ENCODE results near the gene IGSF22. TPM values are rescaled to one million over a fixed set of nuclear protein-coding genes. Genes with fewer than 3 reads are reported as not detected.

Gene IGSF22
- total RNA-seq, 1 experiment from 2014 or later: 0.52 TPM

GRCh38 chr11:18756889-18757288 is 30.9 kb upstream of the IGSF22 start:
- TF ChIP-seq ZBTB21 (CRISPR knock-in tag; IDR thresholded peaks at IDR 0.05; ENCODE audit: borderline replicate concordance) (no peak), ESRRA (CRISPR knock-in tag; IDR thresholded peaks at IDR 0.05; ENCODE audit: borderline replicate concordance) (no peak), TEAD1 (CRISPR knock-in tag; IDR thresholded peaks at IDR 0.05) (no peak), ZSCAN18 (CRISPR knock-in tag; IDR thresholded peaks at IDR 0.05) (no peak), MAX (CRISPR knock-in tag; IDR thresholded peaks at IDR 0.05) (no peak), NR1H2 (CRISPR knock-in tag; IDR thresholded peaks at IDR 0.05) (no peak), E2F5 (CRISPR knock-in tag; IDR thresholded peaks at IDR 0.05) (no peak), CTCF (IDR thresholded peaks at IDR 0.05) (no peak), RORB (CRISPR knock-in tag; IDR thresholded peaks at IDR 0.05) (no peak), HMGA2 (CRISPR knock-in tag; IDR thresholded peaks at IDR 0.05) (no peak), ZNF121 (CRISPR knock-in tag; IDR thresholded peaks at IDR 0.05) (no peak), ZBTB43 (CRISPR knock-in tag; IDR thresholded peaks at IDR 0.05) (no peak), GABPB1 (CRISPR knock-in tag; IDR thresholded peaks at IDR 0.05) (no peak), IRF2 (CRISPR knock-in tag; IDR thresholded peaks at IDR 0.05; ENCODE audit: borderline replicate concordance, low read depth) (no peak), RELA (CRISPR knock-in tag; IDR thresholded peaks at IDR 0.05; ENCODE audit: borderline replicate concordance) (no peak), KAT7 (CRISPR knock-in tag; IDR thresholded peaks at IDR 0.05; ENCODE audit: borderline replicate concordance) (no peak), PREB (CRISPR knock-in tag; IDR thresholded peaks at IDR 0.05; ENCODE audit: borderline replicate concordance) (no peak), ZNF232 (CRISPR knock-in tag; IDR thresholded peaks at IDR 0.05) (no peak)
- Mint-ChIP-seq H3K36me3 (no peaks in the 10 kb centered on the region), H3K9me3 (no peaks in the 10 kb centered on the region), H3K4me1 (no peaks in the 10 kb centered on the region), H3K4me3 (no peak overlapping the region), H3K27me3 (ENCODE audit: low read depth) (no peaks in the 10 kb centered on the region), H3K27ac (no peak overlapping the region)
- POLR2A ChIA-PET: no interaction called here
- DNase-seq (ENCODE audit: low spot score): no peak
- CTCF ChIA-PET: no interaction called here
- no peak for ATAC-seq

GRCh38 chr11:18754308-18754707 is 28.3 kb upstream of the IGSF22 start:
- Mint-ChIP-seq H3K27ac (no peak overlapping the region), H3K9me3 (no peaks in the 10 kb centered on the region), H3K4me1 (peaks cover 5% of the 10 kb centered on the region), H3K4me3 (no peak overlapping the region), H3K27me3 (ENCODE audit: low read depth) (no peaks in the 10 kb centered on the region), H3K36me3 (no peaks in the 10 kb centered on the region)
- no peak for ATAC-seq
- ChIA-PET CTCF (interaction anchor here (1.2 to 2.1 kb wide), 2 partner anchors 10 to 26 kb away, joined by 5 to 6 read pairs; no protein-coding TSS in a partner anchor), POLR2A (no interaction called here)
- DNase-seq (ENCODE audit: low spot score): no peak
- TF ChIP-seq KAT7 (CRISPR knock-in tag; IDR thresholded peaks at IDR 0.05; ENCODE audit: borderline replicate concordance) (no peak), PREB (CRISPR knock-in tag; IDR thresholded peaks at IDR 0.05; ENCODE audit: borderline replicate concordance) (no peak), ARID4B (CRISPR knock-in tag; IDR thresholded peaks at IDR 0.05; ENCODE audit: borderline replicate concordance) (no peak), CDX4 (CRISPR knock-in tag; IDR thresholded peaks at IDR 0.05; ENCODE audit: borderline replicate concordance) (no peak), TP53 (CRISPR knock-in tag; IDR thresholded peaks at IDR 0.05) (no peak), ZNF671 (CRISPR knock-in tag; IDR thresholded peaks at IDR 0.05) (no peak), GRHL2 (CRISPR knock-in tag; IDR thresholded peaks at IDR 0.05; ENCODE audit: insufficient replicate concordance, severe bottlenecking) (no peak), HMGA2 (CRISPR knock-in tag; IDR thresholded peaks at IDR 0.05) (no peak)
